Measurements from ENCODE around the gene CIDEC.

Gene CIDEC

DNA sequence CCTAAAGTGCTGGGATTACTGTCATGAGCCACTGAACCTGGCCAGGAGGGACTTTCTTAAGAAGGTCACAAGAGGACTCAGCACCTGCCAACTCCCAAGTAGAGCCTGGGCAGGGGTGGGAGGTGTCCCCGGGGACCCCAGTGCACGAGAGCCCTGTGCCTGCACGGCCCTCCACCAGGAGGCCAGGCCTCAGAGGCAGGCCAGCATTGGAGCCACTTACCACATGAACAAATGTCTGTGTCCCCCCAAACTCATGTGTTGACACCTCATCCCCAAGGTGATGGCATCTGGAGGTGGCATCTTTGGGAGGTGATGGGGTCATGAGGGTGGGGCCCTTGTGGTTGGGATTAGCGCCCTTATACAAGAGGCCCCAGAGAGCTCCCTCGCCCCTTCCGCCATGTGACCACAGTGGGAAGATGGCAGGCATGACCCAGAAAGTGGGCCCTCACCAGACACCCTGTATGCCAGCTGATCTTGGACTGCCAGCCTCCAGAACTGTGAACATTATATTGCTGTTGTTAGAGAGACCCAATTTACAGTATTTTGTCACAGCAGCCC, 33.0 kb downstream of the CIDEC start:
- no peak for DNase-seq (ENCODE audit: low read depth in 2 of 2)

GRCh38 chr3:9846231-9846630, 33.8 kb downstream of the CIDEC start:
- DNase-seq (ENCODE audit: low read depth in 2 of 2): no peak

DNA sequence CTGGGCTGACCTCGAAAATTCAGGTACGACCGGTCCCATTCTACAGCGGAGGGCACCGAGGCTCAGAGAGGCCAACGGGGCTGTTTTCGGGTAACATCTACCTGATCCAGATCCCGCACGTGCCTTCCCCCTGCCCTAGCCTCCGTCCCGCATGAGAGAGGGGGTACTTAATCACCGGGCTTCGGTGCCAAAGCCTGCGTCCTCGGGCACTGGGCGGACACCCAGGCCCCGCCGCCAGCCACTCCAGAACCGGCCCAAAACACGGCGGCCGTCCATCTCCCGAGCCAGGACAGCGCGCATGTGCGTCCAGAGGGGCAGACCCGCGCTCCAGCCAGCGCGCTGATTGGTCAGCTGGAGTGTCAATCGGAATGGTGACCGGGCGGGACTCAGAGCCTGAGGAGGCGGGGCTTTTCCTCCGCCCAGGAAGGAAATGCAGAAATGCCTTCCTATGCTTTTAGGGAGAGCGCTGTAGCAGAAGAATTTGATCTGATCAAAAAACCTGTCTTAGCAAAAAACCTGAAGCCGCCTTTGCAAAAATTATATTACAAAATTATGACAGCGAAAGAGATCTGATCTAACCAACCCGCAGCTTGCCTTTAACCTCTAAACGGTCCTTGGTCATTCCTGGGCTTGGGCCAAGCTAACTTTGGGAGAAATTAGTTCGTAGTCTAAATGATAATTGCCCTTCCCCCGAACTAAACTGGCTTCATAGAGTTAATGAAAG, 36.2 kb downstream of the CIDEC start, which contains the start of gene RPUSD3:
Gene RPUSD3 (minus strand): TSS at position 294 of the 724 bp plus-strand sequence. CDS start 18 bp downstream, at position 276.
- peak; percentile 90 for DNase-seq (ENCODE audit: low read depth in 2 of 2)

DNA sequence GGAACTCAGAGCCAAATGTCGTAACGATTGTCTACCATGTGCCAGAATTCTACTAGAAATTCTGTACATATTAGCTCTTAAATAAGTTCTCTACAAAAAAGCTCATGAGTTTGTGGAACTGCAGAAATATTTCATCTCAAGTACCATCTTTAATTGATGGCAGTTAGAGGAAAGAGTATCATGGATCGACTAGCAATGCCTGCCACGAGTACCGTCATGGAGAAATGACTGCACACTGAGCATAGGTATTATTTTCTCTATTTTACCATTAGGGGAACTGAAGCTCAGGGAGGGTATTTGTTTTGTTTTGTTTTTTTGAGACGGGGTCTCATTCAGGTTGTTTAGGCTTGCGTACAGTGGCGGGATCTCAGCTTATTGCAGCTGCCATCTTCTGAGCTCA, 39.0 kb downstream of the CIDEC start:
- DNase-seq (ENCODE audit: low read depth in 2 of 2): no peak

DNA sequence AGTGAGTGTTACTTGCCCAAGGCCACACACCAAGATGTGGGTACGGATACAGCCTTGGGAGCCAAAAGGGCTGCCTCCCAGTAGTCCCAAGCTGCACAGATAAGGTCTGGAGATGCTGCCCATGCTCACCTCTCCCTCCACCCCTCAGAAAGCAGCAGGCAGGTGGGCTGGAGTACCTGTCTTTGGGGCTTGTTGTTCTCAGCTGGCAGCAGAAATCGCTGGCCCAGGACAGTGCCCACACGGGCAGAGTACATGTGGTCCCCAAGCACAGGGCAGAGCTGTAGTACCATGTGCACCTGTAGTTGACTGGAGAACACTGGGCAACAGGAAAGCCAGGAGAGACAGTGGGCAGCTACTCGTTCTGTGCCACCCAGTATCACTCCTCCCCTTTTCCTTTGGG, 41.2 kb downstream of the CIDEC start:
- DNase-seq (ENCODE audit: low read depth in 2 of 2): no peak

- no peak for DNase-seq (ENCODE audit: low read depth in 2 of 2)
These were observed 42.1 kb downstream of the CIDEC start for GRCh38 chr3:9837701-9838582.

- DNase-seq (ENCODE audit: low read depth in 2 of 2): no peak
These were observed 45.3 kb downstream of the CIDEC start for GRCh38 chr3:9834520-9835380.

GRCh38 chr3:9833078-9833477, 47.0 kb downstream of the CIDEC start:
- no peak for DNase-seq (ENCODE audit: low read depth in 2 of 2)

- no peak for DNase-seq (ENCODE audit: low read depth in 2 of 2)
These were observed 48.8 kb downstream of the CIDEC start for GRCh38 chr3:9831253-9831652.

GRCh38 chr3:9828801-9829755, 51.0 kb downstream of the CIDEC start:
- DNase-seq (ENCODE audit: low read depth in 2 of 2): no peak

GRCh38 chr3:9826815-9827573, 53.1 kb downstream of the CIDEC start:
- DNase-seq (ENCODE audit: low read depth in 2 of 2): no peak

GRCh38 chr3:9825451-9826040, 54.5 kb downstream of the CIDEC start:
- DNase-seq (ENCODE audit: low read depth in 2 of 2): no peak

GRCh38 chr3:9820946-9821345, 59.1 kb downstream of the CIDEC start:
- DNase-seq (ENCODE audit: low read depth in 2 of 2): no peak

DNA sequence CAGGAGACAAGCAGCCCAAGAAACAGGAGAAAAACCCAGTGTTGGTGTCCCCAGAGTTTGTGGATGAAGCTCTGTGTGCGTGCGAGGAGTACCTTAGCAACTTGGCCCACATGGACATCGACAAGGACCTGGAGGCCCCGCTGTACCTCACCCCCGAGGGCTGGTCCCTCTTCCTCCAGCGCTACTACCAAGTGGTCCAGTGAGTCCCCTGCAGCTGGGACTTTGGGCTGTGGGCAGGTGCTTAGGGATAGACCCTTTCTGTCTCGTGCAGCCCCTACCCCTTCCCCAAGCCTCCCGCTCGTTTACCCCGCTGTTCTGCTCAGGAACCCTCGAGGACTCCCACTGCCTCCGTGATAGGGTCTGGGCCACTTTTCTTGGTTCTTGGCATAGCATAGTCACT, 59.5 kb downstream of the CIDEC start:
- DNase-seq (ENCODE audit: low read depth in 2 of 2): no peak

GRCh38 chr3:9818666-9819335, 61.3 kb downstream of the CIDEC start:
- no peak for DNase-seq (ENCODE audit: low read depth in 2 of 2)

- no peak for DNase-seq (ENCODE audit: low read depth in 2 of 2)
These were observed 62.6 kb downstream of the CIDEC start for GRCh38 chr3:9817436-9817835.
